GM21737 (cell line): Measurements from ENCODE around the gene STX16.

Experiments
- ATAC-seq: cut with Tn5 transposase; IDR thresholded peaks from one replicate; pipeline ENCODE4 v1.9.1; 2021; ENCODE audit warnings: mild to moderate bottlenecking, moderate library complexity; ENCODE audit not compliant: unreplicated experiment

STX16 gene

DNA sequence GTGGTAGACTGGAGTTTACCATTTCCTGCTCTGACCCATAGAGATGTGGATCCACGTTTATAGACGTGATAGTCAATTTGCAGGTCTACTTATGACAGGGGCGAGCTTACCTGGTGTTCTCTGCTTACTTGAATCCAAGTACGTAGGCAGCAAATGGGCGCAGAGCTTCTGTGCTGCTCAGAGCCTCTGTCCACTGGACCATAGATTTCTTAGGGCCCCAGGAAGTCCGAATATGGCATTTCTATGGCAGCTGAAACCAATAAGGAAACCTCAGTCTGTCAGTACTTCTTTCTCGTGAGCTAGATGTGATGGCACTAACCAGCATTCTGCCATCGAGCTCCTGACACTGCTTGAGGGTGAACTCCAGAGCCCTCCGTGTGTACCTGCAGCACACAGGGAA is 22.0 kb downstream of the STX16 start:
- ATAC-seq, result no peak

- no peak for ATAC-seq
Measured at GRCh38 chr20:58675146-58675584, 24.1 kb downstream of the STX16 start.

DNA sequence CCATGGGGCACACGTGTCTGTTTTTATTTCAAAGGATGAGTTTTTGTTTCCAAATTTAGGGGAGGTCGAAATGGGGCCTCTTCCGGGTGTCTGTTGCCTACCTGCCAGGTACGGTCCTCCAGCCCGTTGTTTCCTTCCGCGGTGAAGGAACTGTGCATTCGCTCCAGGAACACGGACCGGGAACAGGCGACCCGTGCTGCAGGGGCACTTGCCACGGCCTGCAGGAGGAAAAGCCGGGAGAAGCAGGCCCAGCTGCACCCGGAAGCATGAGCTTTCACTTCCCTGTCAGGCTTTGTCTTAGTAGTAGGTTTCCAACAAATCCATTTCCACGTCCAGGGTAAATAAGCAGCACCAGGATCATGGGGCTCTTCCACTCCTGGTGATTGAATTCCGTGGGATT is 24.6 kb downstream of the STX16 start:
- no peak for ATAC-seq

- no peak for ATAC-seq
Measured at GRCh38 chr20:58676161-58676560, 25.1 kb downstream of the STX16 start.

DNA sequence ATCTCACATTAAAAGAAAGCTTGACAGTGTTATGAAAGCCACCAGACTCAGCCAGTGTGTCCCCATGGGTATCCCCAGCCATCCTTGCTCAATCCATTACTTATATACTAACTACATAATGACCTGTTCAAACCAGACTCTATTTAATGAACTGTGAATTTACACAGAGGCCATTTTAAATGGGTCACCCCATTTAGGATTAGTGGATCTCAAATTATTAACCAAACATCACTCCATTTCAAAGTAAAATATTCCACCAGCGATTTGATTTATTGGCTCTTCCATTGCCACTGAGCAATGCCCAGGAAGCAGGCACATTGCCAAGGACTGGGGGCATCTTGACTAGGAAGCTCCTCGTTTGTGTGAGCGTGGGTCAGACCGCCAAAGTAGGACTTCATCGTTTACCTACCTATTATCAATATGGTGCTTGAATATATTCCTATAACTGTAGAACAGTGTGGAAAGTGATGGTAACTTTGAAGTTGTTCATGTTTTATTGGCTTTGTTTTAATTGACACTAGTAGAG is 26.1 kb downstream of the STX16 start:
- ATAC-seq, result no peak

- ATAC-seq, result no peak
Measured at GRCh38 chr20:58677808-58678207, 26.7 kb downstream of the STX16 start.

DNA sequence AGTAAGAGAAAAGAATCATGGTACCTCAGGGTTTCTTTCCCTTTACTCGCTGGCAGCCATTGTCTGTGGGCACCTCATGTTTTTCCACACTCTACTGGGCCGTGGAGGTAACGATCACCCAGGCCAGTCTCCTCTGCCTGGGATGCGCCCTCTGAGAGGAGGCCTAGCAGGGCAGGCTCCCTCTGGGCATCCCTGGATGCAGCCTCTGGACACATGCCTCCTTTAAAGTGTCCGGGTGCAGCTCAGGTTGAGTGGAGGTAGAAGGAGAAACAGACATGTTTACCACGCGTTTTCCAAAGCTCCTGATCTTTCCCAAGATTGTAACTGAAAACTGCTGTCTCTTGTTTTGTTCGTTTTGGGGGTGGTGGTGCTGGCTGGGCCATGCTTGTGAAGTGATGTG is 27.7 kb downstream of the STX16 start:
- ATAC-seq, result no peak

DNA sequence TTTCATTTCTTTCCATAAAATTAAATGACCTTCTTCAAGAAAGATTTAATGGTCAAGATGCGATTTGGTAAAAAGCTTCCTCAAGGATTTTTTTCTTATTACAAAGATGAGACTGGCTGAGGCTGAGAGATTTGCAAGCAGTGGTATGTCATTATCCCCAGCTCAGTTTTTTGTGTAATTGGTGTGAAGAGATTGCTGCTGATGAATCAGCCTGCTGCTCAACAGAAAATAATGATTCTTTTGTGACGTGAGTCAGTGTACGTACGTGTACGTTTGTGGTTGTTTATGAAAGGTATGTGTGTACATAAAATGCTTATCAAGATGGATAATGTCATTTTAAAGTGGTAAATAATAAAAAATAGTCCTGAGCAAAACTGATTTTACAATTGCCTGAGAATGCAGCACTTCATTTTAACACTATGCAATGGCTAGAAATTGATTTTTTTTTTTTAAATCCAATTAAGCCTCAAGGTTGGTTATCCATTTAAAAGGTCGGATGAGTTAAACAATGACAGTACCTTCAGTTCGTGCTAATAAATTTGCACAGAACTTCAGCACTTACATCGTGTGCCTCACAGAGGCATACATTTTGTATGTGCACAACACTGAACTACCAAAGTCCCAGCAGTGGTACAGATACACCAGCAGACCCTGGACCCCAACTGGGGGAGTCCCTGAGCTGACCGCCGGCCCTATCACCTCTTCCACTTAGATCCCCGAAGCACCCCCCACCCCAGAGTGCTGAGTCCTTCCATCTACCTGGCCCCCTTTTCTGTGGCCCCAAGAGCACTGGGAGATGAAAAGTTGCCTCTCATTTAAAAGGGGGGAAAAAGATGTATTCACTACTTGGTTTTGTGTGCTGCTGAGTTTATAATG is 31.8 kb downstream of the STX16 start:
- no peak for ATAC-seq

DNA sequence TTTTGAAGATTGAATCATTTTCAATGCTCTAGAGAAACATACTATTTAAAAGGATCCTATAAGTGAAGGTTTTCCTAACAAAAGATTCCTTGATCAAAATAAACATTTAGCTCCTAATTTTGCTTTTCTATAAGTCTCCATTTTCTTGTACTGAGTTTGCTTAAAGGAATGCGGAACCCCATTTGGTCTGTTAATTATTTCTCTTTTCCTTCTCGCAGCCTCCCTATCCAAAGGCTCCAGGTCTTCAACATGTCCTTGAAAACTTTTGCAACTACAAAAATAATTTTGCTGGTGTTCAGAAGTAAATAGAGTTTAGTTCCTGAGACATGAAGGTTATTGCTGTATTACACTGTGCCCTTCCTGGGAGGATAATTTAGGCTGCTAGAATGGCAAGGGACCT is 33.2 kb downstream of the STX16 start:
- no peak for ATAC-seq

DNA sequence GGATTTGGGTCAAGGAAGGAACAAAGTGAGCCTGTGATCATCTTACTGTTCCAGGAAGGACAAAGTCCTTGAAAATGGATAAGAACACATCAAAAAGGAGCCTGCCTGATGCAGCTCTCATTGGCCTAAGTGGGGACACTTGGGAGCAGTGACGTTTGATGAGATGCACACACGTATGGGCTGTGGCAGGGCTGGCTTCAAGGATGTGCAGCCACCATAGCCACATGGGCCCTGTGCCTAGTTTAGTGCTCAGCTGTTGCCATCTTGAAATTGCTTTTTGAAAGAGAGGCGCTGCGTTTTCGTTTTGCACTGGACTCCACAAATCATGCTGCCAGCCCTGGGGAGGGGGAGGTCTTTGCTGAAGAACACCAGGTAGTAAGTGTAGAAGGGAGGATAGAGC is 34.9 kb downstream of the STX16 start:
- no peak for ATAC-seq

GRCh38 chr20:58688414-58688813 is 37.3 kb downstream of the STX16 start:
- no peak for ATAC-seq

- no peak for ATAC-seq
Measured at GRCh38 chr20:58688840-58689239, 37.8 kb downstream of the STX16 start.

DNA sequence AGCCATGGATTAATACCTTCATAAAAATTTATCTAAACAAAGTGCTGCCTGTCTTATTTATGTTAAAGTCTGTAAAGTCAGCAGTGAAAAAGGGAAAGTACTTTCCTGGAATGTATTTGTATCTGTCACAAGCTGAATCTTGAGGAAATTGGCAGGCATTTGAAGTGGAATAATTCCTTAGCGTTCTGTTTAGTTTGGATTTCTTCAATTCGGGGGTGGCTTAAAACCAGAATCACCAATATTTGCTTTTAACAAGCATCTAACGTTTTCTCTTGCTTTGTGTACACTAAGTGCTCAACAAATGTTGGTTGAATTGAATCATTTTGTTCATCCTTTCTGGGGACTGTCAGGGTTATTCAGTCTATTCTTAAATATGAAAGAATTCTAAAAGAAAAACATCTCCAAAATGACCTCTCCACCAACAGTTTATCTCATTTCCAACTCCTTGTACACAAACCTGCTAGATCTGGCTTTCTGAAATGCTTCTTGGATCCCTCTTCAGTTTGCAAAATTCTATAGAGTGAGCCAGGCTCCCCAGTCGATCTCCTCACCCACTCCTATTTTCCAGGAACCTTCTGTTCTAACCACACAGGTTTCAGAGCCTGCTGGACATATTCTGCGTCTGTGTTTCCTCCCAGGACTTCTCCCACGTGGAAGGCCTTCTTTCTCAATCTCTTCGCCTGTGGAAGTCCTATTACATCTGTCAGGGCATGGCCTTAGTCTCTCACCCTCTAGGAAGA is 39.5 kb downstream of the STX16 start:
- ATAC-seq, result no peak

- no peak for ATAC-seq
Measured at GRCh38 chr20:58691773-58692578, 40.9 kb downstream of the STX16 start.

DNA sequence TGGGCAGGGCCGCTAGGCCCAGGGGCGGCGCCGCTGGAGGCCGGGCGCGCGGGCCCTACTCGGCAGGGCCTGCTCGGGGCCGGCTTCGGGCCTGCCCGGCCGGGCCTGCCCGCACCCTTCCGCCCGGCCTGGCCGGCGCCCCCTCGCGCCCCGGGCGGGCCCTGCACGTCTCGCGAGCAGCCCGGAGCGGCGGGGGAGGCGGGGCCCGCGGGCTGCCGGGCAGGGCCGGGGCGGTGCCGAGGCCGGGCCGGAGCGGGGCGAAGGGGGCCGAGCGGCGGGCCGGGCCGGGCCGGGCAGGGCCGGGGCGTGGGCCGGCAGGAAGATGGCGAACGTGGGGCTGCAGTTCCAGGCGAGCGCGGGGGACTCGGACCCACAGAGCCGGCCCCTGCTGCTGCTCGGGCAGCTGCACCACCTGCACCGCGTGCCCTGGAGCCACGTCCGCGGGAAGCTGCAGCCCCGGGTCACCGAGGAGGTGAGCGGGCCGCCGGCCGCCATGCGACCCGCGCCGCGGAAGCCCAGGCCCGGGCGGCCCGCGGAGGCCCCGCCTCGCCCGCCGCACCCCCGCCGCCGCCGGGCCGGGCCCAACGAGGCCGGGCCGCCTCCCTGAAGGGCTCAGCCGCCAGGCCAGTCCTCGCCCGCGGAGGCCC is 41.6 kb downstream of the STX16 start, which contains the start of gene NPEPL1:
Gene NPEPL1 (plus strand): TSS at position 222 of the 647 bp plus-strand sequence. CDS start 101 bp downstream, at position 323.
- ATAC-seq, result peak; percentile 89

GRCh38 chr20:58693226-58694006 is 42.3 kb downstream of the STX16 start:
- peak; percentile 19 for ATAC-seq

DNA sequence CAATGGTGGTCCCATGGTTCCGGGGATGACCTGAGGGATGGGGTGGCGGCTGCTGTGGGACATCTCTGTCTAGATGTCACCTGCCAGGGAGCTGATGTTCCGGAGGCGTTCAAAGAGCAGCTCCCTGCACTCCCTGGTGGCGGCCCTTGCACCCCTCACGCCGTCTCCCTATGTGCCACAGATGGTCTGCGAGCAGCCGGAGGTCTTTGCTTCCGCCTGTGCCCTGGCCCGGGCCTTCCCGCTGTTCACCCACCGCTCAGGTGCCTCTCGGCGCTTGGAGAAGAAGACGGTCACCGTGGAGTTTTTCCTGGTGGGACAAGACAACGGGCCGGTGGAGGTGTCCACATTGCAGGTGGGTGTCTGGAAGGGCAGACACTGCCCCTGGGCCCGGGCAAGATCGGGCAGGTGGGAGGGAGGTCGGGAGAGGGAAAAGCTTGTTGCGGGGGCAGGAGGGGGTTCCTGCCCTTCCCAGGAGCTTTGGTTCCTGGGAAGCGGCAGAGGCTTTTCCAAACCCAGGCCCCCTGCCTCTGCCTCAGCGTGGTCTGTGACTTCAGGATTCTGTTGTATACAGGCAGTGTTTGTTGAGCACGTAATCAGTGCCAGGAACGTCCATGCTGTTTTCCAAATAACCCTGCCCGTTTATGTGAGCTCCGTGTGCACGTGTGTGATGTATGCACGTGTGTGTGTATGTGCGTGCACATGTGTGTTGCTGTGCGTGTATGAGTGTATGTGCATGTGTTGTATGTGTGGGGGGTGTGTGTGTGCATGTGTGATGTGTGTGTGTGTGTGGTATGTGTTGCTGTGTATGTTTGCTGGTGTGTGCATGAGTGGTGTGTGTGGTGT is 43.4 kb downstream of the STX16 start:
- no peak for ATAC-seq

DNA sequence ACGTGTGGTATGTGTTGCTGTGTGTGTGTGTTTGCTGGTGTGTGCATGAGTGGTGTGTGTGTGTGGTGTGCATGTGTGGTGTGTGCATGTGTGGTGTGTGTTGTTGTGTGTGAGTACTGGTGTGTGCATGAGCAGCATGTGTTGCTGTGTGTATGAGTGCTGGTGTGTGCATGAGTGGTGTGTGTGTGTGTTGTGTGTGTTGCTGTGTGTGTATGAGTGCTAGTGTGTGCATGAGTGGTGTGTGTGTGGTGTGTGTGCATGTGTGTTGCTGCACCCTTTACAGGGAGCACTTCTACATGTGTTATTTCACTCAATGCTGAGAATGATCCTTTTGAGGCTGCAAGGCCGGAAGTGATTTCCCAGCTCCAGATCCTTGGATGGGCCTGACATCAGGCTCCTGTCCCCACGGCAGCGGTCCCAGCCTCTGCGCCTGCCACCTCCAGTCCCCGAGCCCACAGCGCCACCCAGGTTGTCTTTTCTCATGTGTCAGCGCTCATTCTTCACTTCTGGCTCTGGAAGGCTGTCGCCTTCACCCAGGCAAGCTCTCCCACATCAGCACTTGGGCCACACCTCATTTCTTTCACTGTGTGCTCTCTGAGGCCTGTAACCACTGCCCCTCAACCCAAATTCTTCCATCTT is 44.1 kb downstream of the STX16 start:
- ATAC-seq, result no peak
